HuH-7.5 (cell line): ENCODE measurements around the gene ACKR2.
A peak's percentile ranks its signal among the peaks of the same experiment; 100 is the strongest.

Experiments used
- DNase-seq: peaks from one replicate; pipeline ENCODE4 v3.0.0; 2011; ENCODE audit warnings: low spot score

The ACKR2 gene

DNA sequence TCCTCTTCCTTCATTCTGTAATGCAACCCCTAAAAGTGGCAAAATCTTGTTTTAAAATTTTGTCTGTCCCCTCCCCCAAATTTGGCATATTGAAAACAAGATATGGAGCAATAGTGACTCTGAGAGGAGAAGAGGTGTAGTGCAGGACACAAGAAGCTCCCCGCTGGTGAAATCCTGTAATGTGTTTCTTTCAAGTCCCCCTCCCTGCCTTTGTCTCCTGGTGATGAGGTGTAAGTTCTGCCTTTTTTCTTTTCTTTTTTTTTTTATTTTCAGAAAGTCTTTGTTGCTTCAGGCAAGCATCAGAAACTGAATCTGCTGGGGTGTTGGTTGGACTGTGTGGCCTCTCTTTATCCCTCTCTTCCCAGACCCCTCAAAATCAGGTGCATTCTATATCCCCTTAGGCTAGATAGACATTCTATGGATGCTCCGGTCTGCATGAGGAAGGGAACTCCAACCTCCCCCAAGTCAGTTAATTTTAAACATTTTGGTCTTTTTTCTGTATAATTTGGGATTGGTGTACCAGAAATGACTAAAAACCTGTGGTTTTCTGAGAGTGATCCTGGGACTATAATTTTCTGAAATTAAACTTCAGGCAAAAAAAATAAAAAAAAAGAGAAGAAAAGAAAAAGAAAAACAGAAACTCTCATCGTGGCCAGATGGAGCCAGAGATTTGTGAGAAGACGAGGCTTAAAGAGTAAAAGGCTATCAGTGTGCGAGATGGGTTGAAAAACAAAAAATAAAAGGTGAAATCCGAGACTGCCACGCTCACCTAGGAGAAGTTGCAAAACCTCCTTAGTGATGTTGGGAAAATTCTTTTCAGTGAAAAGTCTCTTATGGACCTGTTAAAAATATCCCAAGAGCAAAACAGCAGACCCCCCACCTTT, 21.4 kb downstream of the ACKR2 start:
- DNase-seq: no peak

DNA sequence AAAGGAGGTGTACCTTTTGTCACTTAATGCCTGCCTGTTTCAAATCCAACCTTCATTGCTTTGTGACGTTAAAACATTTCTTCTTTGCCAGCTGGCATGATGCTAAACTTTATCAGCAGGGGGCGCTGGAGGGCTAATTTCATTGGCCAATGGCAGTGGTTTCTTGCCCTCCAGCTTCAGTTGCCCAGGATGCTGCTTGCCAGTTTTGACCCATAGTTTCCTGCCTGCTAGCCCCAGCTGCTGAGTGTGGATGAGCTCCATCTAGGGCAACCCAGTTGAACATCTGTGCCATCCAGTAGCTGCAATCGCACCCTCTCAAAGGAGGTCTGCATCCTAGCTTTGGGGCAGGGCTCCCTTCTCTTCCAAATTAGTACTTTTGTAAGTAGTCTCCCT, 22.1 kb downstream of the ACKR2 start:
- no peak for DNase-seq

DNA sequence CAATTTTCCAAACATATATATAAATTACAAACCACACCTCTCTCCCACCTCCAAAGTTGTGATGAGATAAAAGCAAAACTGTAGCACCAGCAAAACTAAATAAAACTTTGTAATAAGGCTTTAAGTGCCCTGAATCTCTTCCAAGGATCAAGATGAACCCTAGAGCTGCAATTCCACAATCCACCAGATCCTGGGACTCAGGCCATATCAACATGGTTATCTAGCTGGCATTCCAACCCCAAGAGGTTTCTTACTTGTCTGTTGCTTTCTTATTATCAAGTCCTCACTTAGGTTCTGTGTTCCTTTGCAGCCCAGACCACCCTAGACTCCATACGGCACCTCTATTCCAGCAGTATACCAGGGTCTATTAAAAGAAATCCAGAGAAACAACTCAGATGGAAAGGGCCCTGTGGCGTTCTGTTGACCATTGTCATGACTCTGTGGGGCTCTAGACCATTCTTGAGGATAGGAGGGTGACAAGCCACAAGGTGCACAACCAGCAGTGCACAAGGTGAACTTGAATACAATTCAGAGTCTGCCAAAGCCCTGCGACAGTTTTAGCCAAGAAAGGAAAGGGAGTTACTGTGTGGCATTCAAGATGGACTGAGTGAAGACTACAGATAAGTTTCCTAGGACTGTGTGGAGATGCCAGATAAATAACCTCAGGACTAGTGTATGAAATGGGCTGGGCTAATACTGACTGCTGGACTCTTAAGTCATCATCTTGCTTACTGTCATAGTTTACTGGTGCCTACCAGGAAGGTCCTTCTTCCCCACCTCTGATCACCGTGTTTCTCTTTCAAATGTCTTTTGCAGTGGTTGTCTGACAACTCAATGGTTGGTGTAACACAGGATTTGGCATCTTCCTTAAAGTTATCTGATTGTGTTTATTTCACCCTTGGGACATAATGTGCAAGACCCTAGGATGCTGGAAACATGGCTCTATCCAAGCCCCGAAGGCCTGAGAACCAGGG, 27.2 kb downstream of the ACKR2 start:
- DNase-seq: no peak

DNA sequence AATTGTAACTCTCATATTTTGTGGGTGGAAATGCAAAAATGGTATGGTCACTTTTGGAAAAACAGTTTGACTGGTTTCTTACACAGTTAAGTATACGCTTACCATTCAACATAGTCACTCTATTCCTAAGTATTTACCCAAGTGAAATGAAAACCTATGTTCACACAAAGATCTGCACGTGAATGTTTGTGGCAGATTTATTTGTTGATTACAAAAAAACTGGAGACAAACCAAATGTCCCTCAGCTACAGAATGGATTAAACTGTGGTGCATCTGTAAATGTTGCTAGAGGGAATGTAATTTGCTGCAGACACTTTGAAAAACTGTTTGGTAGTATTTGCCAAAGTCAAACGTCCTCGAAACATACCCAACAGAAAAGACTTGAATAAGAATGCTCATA, 29.3 kb downstream of the ACKR2 start:
- no peak for DNase-seq

DNA sequence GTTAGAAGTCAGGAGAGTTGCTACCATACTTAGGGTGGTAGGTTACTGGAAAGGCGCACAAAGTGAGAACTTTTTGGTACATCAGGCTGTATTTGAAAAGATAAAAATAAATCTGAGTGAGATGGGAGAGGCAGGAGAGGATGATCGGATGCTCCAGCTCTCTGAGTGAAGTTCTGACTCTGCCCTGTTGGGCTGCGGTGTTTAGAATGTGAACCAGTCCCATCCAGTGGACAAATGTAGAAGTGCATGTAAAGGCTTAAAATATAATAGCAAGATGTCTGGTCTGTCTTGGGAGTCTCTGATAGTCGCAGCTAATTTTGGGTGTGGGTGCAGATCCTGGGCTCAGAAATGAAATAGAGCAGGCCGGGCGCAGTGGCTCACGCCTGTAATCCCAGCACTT, 30.4 kb downstream of the ACKR2 start:
- peak; percentile 28 for DNase-seq

DNA sequence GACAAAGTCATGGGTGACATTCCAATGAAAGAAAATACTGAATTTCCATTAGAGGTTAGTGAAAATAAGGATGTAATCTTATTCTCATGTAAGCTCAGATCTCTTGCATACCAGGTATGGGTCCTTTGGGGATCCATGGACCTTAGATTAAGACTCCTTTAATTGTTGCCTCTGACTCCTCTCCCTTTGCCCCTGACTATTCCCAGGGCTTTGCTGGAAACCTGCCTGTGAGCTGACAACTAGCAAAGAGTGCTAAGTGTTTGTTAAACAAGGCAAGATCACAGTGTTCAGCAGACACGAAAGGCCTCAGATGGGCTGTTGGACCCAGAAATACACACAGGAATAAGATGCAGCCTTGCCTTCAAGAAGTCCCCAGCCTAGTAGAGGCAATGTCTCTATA, 32.1 kb downstream of the ACKR2 start:
- DNase-seq: no peak

DNA sequence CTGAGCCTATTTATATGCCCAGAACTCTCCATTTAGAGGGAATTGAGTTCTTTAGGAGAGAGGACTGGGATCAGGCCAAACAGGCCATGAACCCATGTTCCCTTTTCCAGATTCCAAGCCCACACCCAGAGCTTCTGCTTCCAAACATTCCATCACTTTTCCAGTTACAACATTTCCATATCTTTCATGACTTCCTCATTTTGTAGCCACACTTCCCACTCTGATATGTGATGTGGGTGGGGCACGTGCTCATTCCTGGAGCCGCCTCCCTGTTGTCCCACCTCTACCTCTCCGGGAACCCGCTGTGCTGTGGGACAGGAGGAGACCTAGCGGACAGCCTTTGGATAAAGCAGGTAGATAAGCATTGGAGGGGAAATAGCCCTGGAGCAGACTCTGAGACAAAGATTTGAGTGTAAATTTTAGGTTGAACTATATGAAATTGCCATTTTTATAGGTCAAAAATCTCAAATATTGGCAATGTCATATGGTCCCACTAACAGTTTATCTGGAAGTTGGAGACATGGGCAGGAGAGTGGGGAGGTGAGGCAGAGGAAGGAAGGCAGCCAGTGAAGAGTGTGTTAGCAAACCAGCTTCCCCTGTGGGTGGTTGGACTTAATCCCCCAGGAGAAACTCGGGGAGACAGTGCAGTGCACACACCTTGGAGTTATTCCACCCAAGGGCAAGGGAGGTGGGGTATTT, 34.6 kb downstream of the ACKR2 start:
- DNase-seq: no peak

DNA sequence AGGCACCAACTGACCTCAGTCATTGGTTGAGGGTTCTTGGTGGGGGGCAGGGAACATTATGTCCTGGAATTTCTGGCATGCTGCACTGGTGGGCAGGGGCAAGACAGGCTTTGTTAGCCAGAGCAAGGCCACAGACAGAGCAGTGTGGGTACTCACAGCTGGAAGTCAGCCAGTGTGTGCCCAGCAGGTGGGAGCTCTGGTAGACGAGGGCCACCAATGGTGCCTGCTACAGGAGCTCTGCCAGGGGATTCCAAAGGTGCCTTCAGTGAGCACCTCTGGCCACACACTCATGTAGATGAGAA, 35.1 kb downstream of the ACKR2 start:
- DNase-seq: no peak

DNA sequence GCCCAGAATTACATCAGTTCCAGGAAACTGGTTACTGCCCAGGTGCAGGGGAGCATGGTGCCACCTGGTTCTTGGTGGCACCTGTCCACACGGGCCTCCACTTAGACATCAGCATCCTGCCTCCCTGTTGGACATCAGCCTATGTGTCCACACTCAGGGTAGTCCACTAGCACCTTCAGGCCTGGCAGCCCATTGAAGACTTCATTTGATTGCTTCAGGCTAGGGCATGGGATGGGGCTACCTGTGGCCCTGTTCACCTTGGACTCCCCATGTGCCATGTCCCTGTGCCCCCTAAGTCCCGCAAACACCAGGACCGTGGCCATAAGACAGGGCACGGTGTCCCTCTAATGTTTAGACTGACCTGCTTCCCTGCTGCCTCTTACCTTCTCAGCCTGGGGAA, 35.6 kb downstream of the ACKR2 start:
- DNase-seq: no peak

DNA sequence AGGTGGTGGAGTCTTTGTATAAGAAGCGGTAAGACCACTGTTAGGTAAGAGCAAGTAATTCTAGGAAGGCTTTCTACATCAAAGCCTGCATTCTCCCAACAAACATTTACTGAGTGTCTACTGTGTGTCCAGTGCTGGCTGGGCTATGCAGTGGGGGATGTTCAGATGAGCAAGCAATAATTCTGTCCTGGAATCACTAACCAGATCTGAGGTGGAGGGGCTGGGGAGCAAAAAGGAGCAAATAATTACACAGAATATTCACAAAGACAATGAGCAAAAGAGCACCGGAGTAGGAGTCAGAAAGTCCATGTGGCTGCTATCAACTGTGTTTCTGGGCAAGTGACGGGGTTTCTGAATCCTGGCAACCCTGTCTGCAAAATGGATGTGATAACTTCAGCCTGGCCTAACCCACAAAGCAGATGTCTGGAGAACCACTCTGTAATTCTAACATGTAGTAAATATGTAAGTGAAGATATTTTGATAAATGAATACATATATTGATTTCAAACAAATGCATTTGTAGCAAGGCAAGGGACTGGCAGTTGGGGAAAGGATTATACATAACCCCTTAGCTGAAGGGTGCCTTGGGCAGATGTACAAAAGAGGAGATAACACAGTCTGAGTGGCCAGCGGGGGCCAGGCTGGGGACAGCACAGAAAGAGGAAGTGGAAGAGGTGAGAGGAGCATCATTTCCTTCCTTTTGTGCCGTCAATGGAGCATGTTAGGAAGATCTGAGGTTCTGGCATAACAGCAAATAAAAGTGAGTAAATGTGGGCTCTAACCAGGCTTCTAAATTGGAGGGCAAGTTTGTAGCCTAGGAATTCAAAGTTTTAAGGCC, 37.7 kb downstream of the ACKR2 start:
- DNase-seq: no peak

DNA sequence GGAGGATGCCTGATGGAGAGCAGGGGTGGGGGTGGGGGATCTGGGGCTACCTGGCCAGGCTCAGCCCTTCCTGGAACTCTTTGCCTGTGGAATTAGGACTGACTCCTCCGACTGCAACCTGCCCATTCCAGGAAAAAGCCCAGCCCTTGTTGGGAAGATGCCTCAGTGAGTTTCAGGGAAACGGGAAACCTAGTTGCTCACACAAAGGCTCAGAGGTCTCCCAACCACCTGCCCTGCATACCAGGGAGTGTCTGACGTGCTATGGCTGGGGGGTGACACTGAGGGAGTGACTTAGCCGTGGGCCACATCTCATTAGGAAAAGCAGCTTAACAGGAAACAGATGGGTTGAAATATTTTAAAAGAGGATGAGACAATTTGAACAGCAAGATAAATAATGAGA, 38.5 kb downstream of the ACKR2 start:
- no peak for DNase-seq

DNA sequence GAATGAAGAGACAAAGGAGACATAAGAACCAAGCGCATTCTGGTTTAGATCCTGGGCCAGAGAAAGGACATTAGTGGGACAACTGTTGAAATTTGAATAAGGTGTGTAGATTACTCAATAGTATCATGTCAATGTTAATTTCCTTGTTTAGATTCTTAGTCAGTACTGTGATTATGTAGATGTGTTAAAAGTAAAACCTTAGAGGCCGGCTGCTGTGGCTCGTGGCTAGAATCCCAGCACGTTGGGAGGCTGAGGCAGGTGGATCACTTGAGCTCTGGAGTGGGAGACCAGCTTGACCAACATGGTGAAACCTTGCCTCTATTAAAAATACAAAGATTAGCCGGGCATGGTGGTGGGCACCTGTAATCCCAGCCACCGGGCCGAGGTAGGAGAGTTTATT, 39.8 kb downstream of the ACKR2 start:
- no peak for DNase-seq

DNA sequence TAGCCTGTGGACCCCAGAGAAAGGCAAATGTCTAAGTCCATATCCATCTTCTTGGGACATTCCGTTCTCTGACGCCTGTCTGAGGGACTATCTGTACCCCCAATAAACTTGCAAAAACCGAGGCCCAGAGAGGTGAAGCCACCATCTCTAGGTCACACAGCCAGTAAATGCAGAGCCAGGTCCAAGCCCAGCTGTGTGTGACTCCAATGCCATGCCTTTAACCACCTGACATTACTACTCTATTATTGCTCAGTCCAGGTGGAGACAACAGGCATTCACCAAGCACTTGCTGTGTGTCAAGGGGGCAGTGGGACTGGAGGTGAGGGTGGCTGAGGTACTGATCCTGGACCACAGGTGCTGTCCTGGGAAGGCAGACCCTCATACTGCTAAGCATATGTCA, 41.0 kb downstream of the ACKR2 start:
- DNase-seq: no peak

DNA sequence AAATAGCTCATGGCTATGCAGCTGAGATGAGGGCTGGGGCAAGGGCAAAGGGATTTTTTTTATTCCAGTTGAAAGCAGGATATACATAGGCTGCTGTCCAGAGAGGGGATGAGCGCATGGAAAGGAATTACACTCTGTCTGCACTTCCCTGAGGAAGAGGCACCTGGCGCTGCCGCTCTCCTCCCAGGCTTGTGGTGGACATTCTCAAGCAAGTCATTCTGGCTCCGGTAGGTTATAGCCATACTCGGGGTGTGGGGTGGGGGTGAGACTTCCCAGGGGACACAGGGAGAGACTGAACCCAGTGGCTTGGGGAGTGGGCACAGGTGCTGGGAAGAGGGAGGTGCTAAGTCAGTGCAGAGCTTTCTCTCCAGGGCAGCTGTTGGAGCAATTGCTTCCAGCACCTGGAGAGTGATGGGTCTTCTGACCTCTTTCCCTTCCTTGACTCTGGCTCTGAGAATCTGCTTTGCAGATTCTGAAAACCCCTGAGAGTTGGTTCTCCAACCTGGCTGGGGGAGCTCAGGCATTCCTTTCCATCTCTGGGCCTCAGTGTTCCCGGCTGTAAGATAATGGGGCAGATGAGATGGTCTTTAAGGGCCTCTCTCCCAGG, 42.1 kb downstream of the ACKR2 start:
- DNase-seq: no peak

DNA sequence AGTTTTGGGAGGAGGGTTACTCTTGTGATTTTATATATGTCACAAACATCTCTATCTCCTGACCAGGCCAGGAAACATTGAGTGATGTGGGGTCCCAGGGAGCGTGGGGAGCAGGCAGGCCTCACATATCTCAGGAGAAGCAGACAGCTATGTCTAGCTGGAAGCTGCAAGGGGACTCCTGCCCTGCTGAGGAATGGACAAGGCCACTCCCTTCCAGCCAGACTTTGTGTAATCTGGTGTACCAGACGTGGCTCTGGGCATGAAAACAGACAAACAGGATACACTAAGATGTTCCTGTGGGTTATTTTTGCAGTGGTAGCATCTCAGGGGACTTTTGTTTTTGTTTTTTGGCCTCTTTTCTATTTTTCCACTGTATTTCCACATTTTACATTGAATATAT, 43.2 kb downstream of the ACKR2 start:
- DNase-seq: no peak

DNA sequence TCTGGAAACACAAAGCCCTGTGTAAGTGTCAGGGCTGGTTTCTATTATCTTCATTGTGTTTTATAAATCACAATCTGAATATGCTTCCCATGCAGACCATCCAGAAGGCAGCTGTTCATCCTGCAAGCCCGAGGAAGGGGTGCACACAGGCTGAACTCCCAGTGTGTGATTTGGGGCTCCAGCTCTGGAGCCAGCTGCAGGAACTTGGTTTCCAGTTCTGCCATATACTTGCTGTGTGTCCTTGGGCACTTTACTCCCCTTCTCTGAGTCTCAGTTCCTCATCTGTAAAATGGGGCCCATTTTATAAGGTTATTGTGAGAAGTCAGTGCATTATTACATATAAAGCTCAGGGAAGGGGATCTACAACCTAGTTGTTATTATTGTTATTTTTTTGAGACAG, 43.8 kb downstream of the ACKR2 start:
- DNase-seq: no peak

DNA sequence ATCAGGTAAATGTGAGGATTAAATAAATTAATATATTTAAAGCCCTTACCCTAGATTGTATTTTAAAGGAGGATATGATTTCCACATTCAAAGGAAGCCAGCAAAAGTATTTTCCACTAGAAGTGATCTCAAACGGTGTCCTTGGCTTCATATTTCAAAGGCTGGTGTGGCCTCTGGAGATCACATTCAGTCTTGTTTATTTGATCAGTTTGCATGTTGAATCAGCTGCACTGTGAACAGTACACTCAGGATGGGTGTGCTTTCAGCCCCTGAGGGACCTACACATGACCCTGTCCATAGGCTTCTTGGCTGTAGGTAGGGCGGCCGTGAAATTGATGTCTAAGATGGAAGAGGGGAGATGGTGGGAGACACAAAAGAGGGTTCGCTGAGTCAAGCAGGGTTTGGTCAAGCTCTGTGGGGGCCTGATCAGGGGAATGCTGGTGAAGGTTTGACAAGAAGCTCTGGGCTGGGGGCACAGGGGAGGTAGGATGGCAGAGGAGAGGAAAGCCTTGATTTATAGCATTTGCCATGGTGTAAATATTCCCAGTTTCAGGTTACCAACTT, 44.6 kb downstream of the ACKR2 start:
- no peak for DNase-seq

DNA sequence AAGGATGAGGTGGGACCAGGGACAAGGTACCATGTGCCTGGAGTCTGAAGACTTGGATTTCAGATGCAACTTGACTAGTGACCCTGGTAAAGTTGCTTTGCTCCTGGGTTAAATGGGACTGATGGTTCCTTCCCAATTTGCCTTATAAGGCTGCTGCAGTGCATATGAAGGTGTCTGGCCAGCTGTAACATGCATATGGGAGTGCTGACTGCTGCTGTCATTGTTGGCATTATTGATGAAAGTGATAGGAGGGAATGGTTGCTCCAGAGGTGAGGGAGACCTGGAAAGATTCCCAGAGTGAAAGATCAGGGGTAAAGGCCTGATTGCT, 45.9 kb downstream of the ACKR2 start:
- no peak for DNase-seq

DNA sequence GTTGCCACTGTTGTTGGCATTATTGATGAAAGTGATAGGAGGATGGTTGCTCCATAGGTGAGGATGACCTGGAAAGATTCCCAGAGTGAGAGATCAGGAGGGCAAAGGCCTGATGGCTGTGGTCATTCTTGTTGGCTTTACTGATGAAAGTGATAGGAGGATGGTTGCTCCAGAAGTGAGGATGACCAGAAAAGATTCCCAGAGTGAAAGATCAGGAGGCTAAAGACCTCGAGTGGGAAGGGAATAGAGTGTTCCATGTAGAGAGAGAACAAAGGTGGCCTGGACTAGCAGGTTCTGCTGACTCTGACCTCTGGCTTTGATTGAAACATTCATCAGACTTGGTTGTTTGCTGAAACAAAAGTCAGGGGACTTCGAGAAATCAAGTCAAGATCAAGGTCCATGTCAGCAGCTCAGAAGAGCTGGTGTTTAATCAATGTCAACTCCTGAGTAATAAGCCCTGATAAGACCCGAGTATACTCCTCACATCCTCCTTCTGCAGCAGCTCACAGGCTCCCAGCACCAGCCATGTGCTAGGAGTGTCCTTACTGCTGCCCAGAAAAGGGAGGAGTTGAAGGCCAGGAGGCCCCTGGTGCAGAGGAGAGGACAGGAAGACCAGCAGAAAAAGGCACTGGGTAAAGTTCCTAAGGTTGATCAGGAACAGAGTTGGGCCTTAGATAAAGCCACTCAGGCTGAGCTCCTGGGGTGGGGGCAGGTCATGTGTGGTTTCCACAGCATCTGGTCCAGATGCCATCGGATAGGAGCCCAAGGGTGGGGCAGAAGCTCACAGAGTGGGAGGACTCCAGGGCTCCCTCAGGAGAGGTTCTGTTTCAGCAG, 46.5 kb downstream of the ACKR2 start:
- peak; percentile 45 for DNase-seq

DNA sequence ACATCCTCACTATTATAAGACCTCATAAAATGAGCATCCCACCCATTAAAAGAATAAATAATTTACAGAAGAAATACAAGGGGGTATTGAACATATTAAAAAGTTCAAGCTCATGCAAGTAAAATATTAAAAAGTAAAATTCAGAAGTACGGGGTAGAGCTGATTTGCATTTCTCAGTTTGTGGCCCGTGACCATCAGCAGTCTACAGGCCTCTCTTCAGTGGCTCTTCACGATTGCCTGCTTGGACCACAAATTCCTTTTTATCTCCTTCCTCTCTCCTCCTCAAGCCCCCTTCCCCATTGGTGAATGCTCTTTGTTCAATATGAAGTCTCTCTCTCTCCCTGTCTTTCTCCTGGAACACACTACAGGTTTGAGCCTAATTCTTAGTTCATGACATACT, 47.3 kb downstream of the ACKR2 start:
- DNase-seq: no peak
